T1000 (cell line): Measurements from ENCODE around the gene HBS1L.
"Not testable (repeated sequence)": the region's sequence is repeated elsewhere in the genome, so short reads cannot be mapped to it uniquely, and the experiment has no call there.

Source experiments
- DNase-seq: peaks from one replicate; lab custom pipeline; 2025; ENCODE audit warnings: mixed read lengths; lab: John Stamatoyannopoulos, UW

The HBS1L gene

DNA sequence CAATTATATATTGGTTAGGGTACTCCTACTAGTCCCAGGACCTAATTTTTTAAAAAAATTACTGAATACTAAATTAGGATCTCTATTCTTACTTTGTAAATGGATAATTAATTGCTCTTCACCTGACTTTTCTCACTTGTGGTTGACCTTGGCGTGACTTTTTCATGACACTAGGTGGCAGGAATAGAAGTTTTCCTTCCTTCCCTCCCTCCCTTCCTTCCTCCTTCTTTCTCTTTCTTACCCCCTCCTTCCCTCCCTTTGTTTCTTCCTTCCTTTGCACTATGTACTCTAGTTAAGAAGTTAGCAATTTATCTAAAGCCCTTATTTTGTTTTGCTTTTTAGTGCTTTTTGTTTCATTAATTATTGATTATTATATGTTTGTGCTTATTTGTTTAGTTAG, 20.4 kb upstream of the HBS1L start:
- no peak for DNase-seq

DNA sequence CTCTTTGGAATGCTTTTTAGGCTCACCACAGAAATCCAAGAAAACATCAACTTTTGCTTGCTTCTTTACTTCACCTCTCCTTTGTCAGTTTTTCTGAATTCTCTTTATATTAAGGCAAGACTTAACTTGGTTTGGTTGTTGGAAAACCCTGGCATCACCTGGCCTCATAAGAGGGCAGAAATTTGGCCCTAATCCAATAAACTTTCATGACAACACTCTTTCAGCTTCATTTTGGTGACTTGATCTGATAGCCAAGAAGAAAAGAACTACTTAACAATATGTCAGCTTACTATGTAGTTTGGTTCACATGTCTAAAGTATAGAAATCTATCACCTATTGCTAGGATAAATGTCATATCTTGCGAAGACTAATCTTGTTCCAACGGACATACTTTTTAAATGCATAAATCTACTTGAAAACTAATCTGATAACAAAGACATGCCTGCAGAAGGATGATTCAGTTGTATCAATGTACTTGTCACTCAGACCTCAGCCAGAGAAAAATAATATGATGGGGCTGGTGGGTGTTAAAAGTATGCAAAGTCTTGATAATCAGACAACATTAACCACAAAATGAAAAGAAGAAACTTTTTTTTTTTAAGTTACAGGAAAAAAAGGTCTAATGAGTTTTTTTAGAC, 19.3 kb upstream of the HBS1L start:
- DNase-seq: no peak

DNA sequence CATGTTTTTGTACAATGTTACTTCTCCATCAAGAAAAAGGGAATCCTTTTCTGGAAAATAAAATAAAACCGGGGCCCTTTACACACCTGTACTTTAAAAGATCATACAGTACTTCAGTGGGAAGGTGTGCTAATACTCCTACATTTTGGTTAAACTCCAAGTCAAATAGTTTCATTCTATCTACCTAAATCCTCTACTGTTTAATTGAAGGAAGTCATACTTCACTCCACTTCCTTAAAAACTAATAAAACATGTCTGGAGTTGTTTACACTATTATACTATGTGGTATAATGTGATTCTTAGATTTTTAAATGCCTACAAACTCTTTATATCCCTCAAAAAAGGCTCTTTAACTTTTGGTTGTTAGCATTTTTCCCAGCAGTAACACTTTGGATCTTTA, 18.6 kb upstream of the HBS1L start:
- no peak for DNase-seq

DNA sequence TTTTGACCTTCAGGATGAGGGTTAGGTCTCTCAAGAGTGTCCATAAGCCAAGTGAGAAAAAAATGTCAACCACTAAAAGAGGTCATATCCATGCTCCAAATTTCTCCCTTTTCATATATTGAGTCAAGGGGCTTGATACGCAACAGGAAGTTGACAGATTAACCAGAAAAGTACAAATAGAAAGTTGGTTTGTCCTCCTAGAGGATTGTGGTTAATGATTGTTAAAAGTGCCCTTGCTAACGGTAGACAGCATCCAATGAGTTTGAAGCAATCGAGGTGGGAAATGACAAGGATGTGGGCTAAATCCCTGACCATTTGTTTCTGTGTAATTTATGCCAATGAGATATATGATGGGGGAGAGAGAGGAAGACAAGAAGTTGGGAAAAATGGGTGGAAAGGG, 18.1 kb upstream of the HBS1L start:
- DNase-seq: no peak

DNA sequence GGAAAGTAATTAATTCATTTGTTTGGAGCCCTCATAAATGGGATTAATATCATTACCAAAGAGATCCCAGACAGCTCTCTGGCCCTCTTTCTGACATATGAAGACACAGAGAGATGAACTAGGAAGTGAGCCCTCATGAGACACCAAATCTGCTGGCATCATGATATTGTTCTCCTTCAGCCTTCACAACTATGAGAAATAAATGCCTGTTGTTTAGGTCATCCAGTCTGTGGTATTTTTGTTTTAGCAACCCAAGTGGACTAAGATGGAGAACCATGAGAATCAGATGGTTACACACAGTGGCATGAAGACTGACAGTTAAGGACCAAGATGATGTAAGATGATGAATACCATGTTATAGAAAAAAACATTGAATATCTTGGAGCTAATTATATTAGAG, 16.9 kb upstream of the HBS1L start:
- no peak for DNase-seq

DNA sequence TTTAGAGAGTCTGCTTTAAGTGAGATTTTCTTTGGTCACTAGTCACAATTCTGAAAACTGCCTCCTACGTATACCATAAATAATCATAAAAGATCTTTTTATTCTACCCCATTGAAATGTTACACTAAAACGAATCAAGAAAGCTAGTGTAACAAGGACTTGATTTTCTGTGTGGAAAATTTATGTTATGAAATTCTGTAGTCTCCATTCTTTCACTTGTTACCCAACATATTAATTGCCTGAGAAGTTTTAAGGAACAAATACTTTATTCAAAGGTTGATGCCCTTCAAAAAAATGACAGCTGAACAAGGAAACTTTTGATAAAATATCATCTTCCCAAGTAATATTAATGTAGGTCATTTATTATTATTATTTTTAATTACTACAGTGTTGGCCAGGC, 13.3 kb upstream of the HBS1L start:
- no peak for DNase-seq

DNA sequence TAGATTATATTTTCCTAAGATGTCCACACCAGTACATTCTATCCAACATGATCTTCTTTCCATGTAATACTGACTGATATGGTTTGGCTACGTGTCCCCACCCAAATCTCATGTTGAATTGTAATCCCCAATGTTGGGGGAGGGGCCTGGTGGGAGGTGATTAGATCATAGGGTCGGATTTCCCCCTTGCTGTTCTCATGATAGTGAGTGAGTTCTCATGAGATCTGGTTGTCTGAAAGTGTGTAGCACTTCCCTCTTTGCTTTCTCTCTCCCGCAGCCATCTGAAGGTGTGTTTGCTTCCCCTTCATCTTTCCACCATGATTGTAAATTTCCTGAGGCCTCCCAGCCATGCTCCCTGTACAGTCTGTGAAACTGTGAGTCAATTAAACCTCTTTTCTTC, 12.2 kb upstream of the HBS1L start:
- no peak for DNase-seq

DNA sequence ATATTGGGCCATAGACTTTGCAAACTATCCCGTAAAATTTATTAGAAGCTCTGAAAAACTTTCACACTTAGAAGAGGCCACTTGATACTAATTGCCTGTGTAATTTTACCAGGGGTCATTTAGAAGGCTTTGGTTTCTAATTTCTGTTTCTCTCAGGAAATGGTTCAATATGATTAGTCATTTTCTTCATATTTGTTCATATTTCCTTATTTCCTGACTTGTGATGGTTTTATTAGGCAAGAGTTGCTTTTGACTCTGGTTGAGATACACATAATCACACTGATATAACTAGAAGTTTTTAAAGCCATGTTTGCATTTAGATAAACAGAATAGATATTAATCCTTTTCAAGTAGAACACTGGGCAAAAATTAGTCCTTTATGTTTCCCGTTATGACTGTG, 11.8 kb upstream of the HBS1L start:
- DNase-seq: no peak

DNA sequence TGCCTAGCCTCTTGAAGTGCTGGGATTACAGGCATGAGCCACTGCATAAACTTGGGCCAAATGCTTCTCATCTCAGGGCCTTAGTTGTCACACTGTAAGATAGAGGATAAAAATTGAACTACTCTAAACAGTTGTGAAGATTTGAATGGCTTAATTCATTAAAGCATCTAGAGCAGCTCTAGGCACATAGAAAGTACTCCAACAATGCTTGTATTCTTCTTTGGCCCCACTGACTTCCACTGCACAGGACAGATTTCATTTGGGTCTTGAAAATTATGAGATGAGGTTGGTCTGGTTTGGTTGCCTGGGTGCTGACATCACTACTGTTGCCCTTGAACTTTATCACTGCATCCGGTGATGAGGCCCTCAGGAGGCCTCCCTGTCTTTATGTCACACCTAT, 10.0 kb upstream of the HBS1L start:
- no peak for DNase-seq

DNA sequence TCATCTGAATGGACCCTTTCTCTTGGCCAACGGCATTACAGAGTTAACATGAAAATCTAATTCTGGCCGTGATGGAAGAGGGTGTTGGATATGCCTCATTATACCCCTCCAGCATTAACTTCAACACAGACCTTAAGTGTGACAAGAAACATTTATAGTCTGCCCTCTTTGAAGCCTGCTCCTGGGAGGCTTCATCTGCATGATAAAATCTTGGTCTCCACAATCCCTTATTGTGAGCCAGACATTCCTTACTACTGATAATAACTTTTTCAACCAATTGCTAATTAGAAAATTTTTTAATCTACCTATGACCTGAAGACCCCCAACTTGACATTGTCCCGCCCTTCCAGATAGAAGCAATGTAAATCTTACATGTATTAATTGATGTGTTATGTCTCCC, 9.3 kb upstream of the HBS1L start:
- no peak for DNase-seq

DNA sequence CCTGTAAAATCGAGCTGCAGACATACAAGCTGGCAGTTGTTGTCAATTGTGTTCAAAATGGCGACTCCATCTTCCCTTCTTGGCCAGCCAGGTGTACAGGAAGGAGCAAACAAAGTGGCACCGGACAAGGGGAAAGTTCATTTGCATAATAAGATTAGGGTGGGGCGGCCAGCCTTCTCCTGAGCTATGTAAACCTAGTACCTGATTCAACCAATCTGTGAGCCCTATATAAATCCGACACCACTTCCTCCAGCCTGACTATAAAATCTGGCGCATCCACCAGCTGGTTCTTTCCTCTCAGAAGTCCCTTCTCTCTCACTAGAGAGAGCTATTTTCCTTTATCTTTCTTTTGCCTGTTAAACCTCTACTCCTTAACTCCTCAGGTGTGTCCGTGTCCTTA, 8.1 kb upstream of the HBS1L start:
- DNase-seq: no peak

DNA sequence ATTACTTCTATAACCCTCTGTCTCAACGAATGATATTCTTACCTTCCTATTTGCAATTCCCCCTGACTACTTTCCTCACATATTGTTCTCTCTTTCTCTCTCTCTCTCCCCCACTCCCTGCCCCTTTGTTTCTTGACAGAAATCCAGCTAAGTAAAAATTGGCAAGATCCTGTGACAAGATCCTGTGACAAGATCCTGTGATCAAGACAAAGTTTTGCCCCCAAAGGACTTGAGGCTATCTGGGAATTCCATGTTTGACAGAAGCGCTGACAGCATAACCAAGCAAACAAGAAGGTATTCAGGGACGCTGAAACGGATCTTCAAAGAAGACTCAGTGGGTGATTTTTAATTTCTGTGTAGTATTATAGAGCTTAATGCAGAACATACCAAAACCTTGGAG, 5.5 kb upstream of the HBS1L start:
- no peak for DNase-seq

DNA sequence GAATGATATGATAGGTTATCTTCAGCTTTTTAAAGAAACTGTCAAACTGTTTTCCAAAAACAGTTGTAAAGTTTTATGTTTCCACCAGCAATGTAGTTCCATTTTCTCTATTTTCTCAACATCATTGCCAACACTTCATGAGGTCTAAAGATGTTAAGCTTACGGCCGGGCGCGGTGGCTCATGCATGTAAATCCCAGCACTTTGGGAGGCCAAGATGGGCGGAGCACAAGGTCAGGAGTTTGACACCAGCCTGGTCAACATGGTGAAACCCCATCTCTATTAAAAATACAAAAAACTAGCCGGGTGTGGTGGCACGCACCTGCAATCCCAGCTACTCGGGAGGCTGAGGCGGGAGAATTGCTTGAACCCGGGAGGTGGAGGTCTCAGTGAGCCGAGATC, 3.7 kb upstream of the HBS1L start:
- not testable (repeated sequence) for DNase-seq

DNA sequence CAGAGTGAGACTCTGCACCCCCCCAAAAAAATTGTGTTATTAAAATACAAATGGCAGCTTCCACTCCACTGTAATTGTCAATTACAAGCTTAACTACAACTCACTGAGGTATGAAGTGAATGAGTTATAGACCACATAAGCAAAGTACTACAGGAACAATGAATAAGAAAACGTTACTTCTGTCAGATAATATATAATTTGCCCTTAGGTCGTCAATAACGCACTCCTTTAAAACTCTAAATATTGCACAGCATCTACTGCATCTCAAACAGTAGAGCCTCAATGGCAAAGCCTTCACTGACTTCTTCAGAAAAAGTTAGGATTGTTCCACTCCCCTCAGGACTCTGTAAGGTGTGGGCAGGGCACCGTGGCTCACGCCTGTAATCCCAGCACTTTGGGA, 2.0 kb upstream of the HBS1L start:
- DNase-seq: no peak

DNA sequence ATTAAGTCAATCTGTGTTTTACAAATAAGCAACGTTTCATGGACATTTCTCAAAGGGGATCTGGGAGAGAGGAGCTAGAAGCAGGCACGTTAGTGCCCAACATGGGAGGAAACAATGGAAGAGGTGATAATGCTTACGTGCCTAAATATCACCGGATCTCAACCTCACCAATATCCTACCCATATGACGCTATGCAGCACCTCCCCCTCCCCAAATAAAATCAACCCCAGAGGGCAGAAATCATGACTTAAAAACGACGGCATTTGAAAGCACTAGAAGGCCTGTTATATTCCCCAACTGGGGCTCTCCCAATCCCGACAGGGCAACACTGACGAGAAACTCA, 425 bp downstream of the HBS1L start:
- no peak for DNase-seq

DNA sequence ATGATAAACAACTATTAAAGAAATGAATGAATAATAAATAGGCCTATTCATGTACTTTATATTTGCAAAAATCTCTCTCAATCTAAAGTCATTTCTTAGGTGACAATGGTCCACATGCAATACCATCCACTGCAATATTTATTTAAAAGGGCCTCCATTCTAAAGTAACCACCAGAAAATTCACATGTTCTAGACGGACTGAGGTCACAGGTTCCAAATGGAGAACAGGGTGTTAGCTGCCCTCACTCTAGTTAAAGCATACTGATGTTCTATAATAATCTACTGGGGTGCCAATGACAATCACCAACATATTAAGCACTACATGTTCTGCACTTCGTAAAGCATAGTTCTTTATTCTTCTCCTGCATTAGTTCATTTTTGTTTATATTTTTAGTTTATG, 1.2 kb downstream of the HBS1L start:
- DNase-seq: no peak

DNA sequence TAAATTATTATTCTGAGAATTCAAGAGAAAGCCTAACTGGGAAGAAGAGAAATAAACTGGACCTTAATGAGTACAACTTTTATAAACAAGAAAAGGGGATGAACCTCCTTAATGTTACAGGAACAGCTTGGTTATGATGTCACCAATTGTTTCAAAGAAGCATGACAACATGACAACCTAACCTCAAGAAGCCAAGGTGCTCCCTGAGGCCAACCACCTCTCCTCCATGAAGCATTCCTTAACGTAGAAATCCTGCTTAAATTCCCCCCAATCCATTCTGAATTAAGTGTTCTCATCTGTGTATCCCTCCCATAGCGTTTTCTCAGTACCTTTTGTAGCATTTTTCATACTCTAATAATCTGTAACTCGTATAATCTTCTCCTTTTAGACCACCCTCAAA, 1.7 kb downstream of the HBS1L start:
- no peak for DNase-seq

DNA sequence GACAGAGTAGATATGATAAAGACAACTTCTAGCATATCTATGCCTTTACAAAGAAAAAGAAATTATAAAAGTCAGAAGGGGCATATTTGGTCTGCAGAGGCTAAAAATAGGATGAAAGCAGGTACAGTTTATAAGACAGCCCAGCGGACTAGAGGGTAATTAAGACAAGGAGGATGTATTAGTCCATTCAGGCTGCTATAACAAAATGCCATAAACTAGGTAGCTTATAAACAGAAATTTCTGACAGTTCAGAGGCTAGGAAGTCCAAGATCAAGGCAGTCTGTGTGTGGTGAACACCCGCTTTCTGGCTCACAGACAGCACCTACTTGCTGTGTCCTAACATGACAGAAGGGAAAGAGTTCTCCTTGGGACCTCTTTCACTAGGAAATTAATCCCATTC, 5.7 kb downstream of the HBS1L start:
- DNase-seq: no peak

DNA sequence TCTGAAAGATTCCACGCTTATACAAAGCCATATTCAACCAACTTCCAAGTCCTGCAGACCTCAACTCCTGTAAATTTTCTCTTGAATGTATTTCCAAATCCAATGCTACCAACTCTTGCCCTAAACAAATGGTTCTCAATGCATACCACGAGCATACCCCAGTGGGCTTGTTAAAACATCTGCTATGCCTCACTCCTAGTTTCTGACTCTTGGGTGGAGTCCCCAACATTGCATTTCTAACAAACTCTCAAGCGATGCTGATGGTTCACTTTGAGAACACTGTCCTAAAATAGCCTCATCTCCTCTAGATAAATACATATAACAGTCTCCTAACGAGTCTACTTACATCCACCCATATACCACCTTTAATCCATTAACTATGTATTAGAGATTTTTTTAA, 7.3 kb downstream of the HBS1L start:
- DNase-seq: no peak

DNA sequence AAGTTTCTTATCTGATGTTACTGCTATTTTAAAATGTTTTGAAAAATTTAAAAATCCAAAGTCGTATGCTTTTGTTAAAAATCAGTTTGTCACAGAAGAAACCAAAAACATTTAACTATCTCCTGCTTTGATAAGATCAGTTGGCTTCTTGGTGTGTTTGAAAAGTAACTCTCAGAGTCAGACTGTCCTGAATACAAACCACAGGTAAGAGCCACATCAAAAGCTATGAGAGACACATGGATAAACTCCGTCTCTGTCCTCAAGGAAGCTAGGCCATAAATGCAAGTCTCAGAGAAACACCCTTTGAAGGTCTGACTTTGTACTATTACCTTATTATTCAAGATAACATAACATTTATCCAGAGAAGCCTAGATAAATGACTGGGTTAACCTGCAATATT, 7.7 kb downstream of the HBS1L start:
- DNase-seq: no peak

DNA sequence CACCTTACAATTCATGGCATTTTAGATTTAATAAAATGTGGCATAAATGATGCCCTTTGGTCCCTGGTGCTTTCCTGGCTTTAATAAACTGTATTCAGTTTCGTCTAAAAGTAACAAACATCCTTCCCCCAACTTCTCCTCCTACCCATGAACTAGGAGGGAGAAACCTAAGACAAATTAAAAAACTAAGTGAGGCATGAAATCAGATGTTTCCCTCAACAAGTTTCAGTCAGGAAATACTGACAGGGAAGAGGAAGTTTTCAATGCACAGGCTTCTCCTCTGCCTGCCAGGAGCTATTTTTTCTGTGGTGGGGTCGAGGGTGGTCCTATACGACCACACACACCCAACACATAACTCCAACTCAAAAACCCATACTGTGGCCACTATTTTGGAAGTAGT, 10.0 kb downstream of the HBS1L start:
- DNase-seq: no peak

DNA sequence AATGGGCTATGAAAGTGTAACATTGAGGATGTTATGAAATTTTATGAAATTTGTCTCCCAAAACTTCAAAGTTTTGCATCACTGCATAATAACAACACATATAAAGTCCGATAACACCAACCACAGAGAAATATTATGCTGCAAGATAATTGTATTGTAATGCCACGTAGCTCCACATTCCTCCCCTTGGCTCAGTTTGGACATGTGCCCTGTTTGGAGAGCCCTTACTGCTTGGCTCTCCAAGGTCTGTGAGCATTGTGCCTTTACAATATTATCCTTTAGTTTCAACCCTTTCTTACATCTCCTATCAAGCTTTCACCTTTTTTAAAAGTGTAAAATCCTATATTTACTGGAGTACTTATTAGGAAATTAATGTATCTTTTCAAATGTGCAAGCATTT, 10.8 kb downstream of the HBS1L start:
- no peak for DNase-seq

DNA sequence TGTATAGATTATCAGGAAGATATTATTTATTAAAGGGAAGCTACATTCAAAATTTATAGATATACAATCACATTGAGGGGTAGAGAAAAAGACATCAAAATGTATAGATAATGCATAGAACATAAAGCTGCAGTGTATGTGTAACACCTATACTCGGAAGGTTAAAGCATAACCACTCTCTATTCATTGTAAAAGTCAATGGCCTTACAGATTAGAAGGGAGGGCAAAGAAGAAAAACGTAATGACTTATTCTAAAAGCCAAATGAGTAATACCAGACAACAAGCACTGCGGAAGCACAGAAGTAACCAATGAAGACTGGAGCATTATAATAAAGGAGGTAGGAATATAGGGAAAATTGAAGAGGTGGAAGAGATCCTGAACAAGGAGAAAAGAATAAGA, 11.3 kb downstream of the HBS1L start:
- no peak for DNase-seq

DNA sequence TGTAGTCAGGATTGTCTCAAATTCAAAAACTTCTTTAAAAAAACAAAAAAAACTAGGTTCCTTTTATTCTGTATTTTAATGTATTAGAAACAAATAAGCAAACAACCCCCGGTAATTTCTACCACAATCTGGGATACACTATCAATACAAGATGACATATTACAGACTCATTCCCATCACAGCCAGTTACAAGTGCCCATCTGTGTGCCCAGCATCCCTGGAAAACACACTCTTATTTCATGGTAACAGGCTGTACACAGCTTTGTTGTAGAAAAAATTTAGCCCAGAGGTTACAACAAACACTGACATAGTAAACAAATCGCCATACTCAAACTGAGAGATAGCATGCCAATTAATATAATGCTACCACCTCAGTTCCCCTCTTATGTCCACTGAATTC, 16.3 kb downstream of the HBS1L start:
- DNase-seq: no peak

DNA sequence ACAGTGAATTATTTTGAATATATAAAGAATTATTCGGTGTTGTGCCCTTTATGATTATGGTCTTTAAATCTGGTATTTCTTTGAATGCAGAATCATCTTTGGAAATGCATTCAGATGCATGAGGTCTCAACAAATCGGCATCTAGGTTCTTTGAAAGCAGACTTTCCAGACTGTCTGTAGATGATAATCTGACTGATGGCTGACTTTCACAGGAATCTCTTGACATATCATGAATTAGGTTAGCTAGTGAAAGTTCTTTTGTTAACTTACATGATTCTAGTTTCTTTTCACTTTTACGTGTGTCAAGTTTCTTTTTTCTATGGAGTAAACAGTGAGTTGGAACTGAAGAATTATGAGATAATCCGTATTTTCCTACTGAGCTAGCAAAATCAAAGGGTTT, 17.1 kb downstream of the HBS1L start:
- no peak for DNase-seq
